IMR-90 (cell line): ENCODE data around the gene CLDN14. TPM values are rescaled to one million over a fixed set of nuclear protein-coding genes. Genes with fewer than 3 reads are reported as not detected.

Experiments used
- ATAC-seq: fragments of 200-7000 bp; cut with Tn5 transposase; 2 replicates; pipeline ENCODE4 v1.9.1; 2020; ENCODE audit warnings: low read depth, mild to moderate bottlenecking, moderate library complexity
- BruUV-seq: library from RNA; stranded (reverse); fragments of 400-500 nt; replicated peaks from 2 replicates; lab custom pipeline; 2021; lab: Mats Ljungman, UMichigan
- CTCF ChIA-PET: fragments of 300-600 bp; formaldehyde crosslinking; extraction: SDS; loops from one replicate; lab custom pipeline; 2021; ENCODE audit warnings: antibody characterized with exemption; lab: Yijun Ruan, JAX
- POLR2A ChIA-PET: fragments of 300-600 bp; sonication (Branson Sonifier 250); formaldehyde crosslinking; loops from one replicate; lab custom pipeline; 2022; ENCODE audit warnings: antibody characterized with exemption; ENCODE audit not compliant: unreplicated experiment; lab: Charles Lee
- DNase-seq: peaks from one replicate; pipeline ENCODE4 v3.0.0; 2013
- H2AFZ ChIP-seq: replicated peaks from 2 replicates; pipeline ENCODE3; 2013; ENCODE audit warnings: low read length, mild to moderate bottlenecking; ENCODE audit not compliant: poor library complexity
- H2AK5ac ChIP-seq: 2 replicates; pipeline ENCODE4 v1.6.1; 2013; ENCODE audit warnings: low read depth, low read length, inconsistent platforms
- H2AK9ac ChIP-seq: replicated peaks from 2 replicates; pipeline ENCODE3; 2013; ENCODE audit warnings: mild to moderate bottlenecking, low read depth, low read length, moderate library complexity; ENCODE audit not compliant: poor library complexity
- H2BK120ac ChIP-seq: 2 replicates; pipeline ENCODE4 v1.6.1; 2013; ENCODE audit warnings: low read depth, low read length, inconsistent platforms
- H2BK15ac ChIP-seq: 3 replicates; pipeline ENCODE4 v1.6.1; 2013; ENCODE audit warnings: low read depth, low read length, inconsistent platforms
- H2BK20ac ChIP-seq: 2 replicates; pipeline ENCODE4 v1.6.1; 2013; ENCODE audit warnings: low read depth, mild to moderate bottlenecking, inconsistent platforms, low read length, moderate library complexity
- H2BK5ac ChIP-seq: 2 replicates; pipeline ENCODE4 v1.6.1; 2013; ENCODE audit warnings: mild to moderate bottlenecking, low read depth, low read length, inconsistent platforms; ENCODE audit not compliant: poor library complexity, severe bottlenecking
- H3K14ac ChIP-seq: replicated peaks from 2 replicates; pipeline ENCODE4 v1.6.1; 2013; ENCODE audit warnings: low read depth, low read length, inconsistent platforms
- H3K18ac ChIP-seq: 2 replicates; pipeline ENCODE4 v1.6.1; 2013; ENCODE audit warnings: low read depth, low read length, control low read depth
- H3K23ac ChIP-seq: 2 replicates; pipeline ENCODE4 v1.6.1; 2013; ENCODE audit warnings: low read depth, low read length, inconsistent platforms
- H3K27ac ChIP-seq: 2 replicates; pipeline ENCODE4 v1.5.1; 2013; ENCODE audit warnings: mild to moderate bottlenecking, control low read depth, low read length; ENCODE audit not compliant: insufficient read depth
- H3K27me3 ChIP-seq: 2 replicates; pipeline ENCODE4 v1.6.1; 2013; ENCODE audit warnings: low read length; ENCODE audit not compliant: control insufficient read depth, insufficient read depth
- H3K36me3 ChIP-seq: 2 replicates; pipeline ENCODE4 v1.6.1; 2013; ENCODE audit warnings: low read length, mixed read lengths; ENCODE audit not compliant: control insufficient read depth, insufficient read depth
- H3K4ac ChIP-seq: 2 replicates; pipeline ENCODE4 v1.6.1; 2013; ENCODE audit warnings: low read depth, low read length, inconsistent platforms
- H3K4me1 ChIP-seq: 2 replicates; pipeline ENCODE4 v1.6.1; 2013; ENCODE audit warnings: low read length, mixed read lengths; ENCODE audit not compliant: control insufficient read depth, insufficient read depth
- H3K4me2 ChIP-seq: 2 replicates; pipeline ENCODE4 v1.6.1; 2013; ENCODE audit warnings: low read depth, mild to moderate bottlenecking, control low read depth, low read length, moderate library complexity
- H3K4me3 ChIP-seq: 2 replicates; pipeline ENCODE4 v1.5.1; 2013; ENCODE audit warnings: low read depth, mild to moderate bottlenecking, control low read depth, low read length, moderate library complexity; ENCODE audit not compliant: insufficient read depth
- H3K56ac ChIP-seq: 2 replicates; pipeline ENCODE4 v1.6.1; 2013; ENCODE audit warnings: low read length, inconsistent platforms; ENCODE audit not compliant: insufficient read depth; ENCODE audit errors: extremely low read depth
- H3K79me1 ChIP-seq, 2 experiments: 2 replicates each; pipeline ENCODE4 v1.6.1; 2013; ENCODE audit warnings: low read length in 2 of 2, inconsistent platforms in 1 of 2, low read depth in 1 of 2
- H3K9ac ChIP-seq: 2 replicates; pipeline ENCODE4 v1.6.1; 2013; ENCODE audit warnings: low read depth, low read length, control low read depth
- H3K9me1 ChIP-seq: 2 replicates; pipeline ENCODE4 v1.6.1; 2013; ENCODE audit warnings: low read length, inconsistent platforms; ENCODE audit not compliant: insufficient read depth
- H3K9me3 ChIP-seq: 2 replicates; pipeline ENCODE4 v1.6.1; 2013; ENCODE audit warnings: low read length; ENCODE audit not compliant: control insufficient read depth, insufficient read depth
- H4K20me1 ChIP-seq: 2 replicates; pipeline ENCODE4 v1.6.1; 2013; ENCODE audit warnings: low read length, inconsistent platforms; ENCODE audit not compliant: insufficient read depth
- H4K5ac ChIP-seq: 2 replicates; pipeline ENCODE4 v1.6.1; 2013; ENCODE audit warnings: mild to moderate bottlenecking, low read depth, low read length, control low read depth
- H4K8ac ChIP-seq, 2 experiments: 2 replicates each; pipeline ENCODE4 v1.6.1; 2013; ENCODE audit warnings: low read depth in 2 of 2, low read length in 2 of 2, control low read depth in 1 of 2, inconsistent platforms in 1 of 2
- H4K91ac ChIP-seq: 2 replicates; pipeline ENCODE4 v1.6.1; 2013; ENCODE audit warnings: low read depth, low read length, inconsistent platforms; ENCODE audit not compliant: insufficient read depth
- BHLHE40 ChIP-seq: fragments of 150-350 bp; IDR thresholded peaks from 2 replicates; pipeline ENCODE4 v1.6.1; 2016; ENCODE audit warnings: mild to moderate bottlenecking, low read depth, low read length
- CEBPB ChIP-seq: IDR thresholded peaks from 2 replicates; pipeline ENCODE4 v1.6.1; 2012; ENCODE audit warnings: low read depth, low read length, improper control_type of control experiment
- CHD1 ChIP-seq: IDR thresholded peaks from 2 replicates; pipeline ENCODE4 v1.6.1; 2012; ENCODE audit warnings: low read depth, low read length, improper control_type of control experiment
- CTCF ChIP-seq: conservative IDR thresholded peaks from 2 replicates; pipeline ENCODE4 v1.5.1; 2012; ENCODE audit warnings: mild to moderate bottlenecking, low read depth, low read length, improper control_type of control experiment
- ELK1 ChIP-seq: fragments of 150-350 bp; IDR thresholded peaks from 2 replicates; pipeline ENCODE4 v1.6.1; 2016; ENCODE audit warnings: low read depth, mild to moderate bottlenecking, low read length, moderate library complexity, borderline replicate concordance
- FOS ChIP-seq: fragments of 150-350 bp; IDR thresholded peaks from 2 replicates; pipeline ENCODE4 v1.6.1; 2016; ENCODE audit warnings: low read depth, low read length
- MAFK ChIP-seq: IDR thresholded peaks from 2 replicates; pipeline ENCODE4 v1.6.1; 2012; ENCODE audit warnings: low read depth, low read length, improper control_type of control experiment
- MAZ ChIP-seq: IDR thresholded peaks from 2 replicates; pipeline ENCODE4 v1.6.1; 2012; ENCODE audit warnings: low read depth, mild to moderate bottlenecking, low read length, improper control_type of control experiment, moderate library complexity, borderline replicate concordance
- MXI1 ChIP-seq: IDR thresholded peaks from 2 replicates; pipeline ENCODE4 v1.6.1; 2012; ENCODE audit warnings: low read depth, mild to moderate bottlenecking, low read length, moderate library complexity, borderline replicate concordance
- NFE2L2 ChIP-seq: fragments of 150-350 bp; IDR thresholded peaks from 2 replicates; pipeline ENCODE4 v1.6.1; 2016; ENCODE audit warnings: low read depth, mild to moderate bottlenecking, low read length
- POLR2A ChIP-seq: IDR thresholded peaks from 2 replicates; pipeline ENCODE4 v1.6.1; 2012; ENCODE audit warnings: mild to moderate bottlenecking, low read depth, low read length
- RAD21 ChIP-seq: IDR thresholded peaks from 2 replicates; pipeline ENCODE4 v1.6.1; 2012; ENCODE audit warnings: low read length, improper control_type of control experiment
- RCOR1 ChIP-seq: IDR thresholded peaks from 2 replicates; pipeline ENCODE4 v1.6.1; 2012; ENCODE audit warnings: mild to moderate bottlenecking, low read length, improper control_type of control experiment; ENCODE audit not compliant: insufficient replicate concordance
- RFX5 ChIP-seq: IDR thresholded peaks from 2 replicates; pipeline ENCODE4 v1.8.0; 2012; ENCODE audit warnings: low read depth, mild to moderate bottlenecking, low read length, moderate library complexity
- SMC3 ChIP-seq: fragments of 150-350 bp; IDR thresholded peaks from 2 replicates; pipeline ENCODE4 v1.6.1; 2016; ENCODE audit warnings: low read depth, mild to moderate bottlenecking, antibody characterized with exemption, low read length, moderate library complexity
- USF2 ChIP-seq: fragments of 150-350 bp; IDR thresholded peaks from 2 replicates; pipeline ENCODE4 v1.6.1; 2017; ENCODE audit warnings: mild to moderate bottlenecking, antibody characterized with exemption, low read length, low read depth
- WGBS, 2 experiments: methylation state at CpG; one replicate each; pipeline versions ENCODE4 v1.1.5 to v1.1.7; 2013; ENCODE audit warnings: missing lambda C conversion rate in 2 of 2; ENCODE audit not compliant: insufficient read length in 1 of 2; ENCODE audit errors: extremely low coverage in 2 of 2; 5-methylcytosine and 5-hydroxymethylcytosine counted together
- dilution Hi-C: fragments of 300-500 bp; cut with HindIII; formaldehyde crosslinking; loops from one replicate; pipeline ENCODE4 v1.14.3; 2018; ENCODE audit warnings: low sequenced_read_pairs; ENCODE audit not compliant: unreplicated experiment
- in situ Hi-C: fragments of 300-500 bp; cut with MboI; formaldehyde crosslinking; loops from 3 replicates; pipeline ENCODE4 v1.14.3; 2019; ENCODE audit warnings: low sequenced_read_pairs, inconsistent platforms, mixed read lengths
- intact Hi-C: fragments of 100-400 bp; cut with micrococcal nuclease; formaldehyde crosslinking; loops from 2 replicates; pipeline ENCODE4 v1.10.0; 2022
- polyA plus RNA-seq, 3 experiments: library from polyadenylated mRNA; depleted of rRNA; stranded (reverse); fragments of >200 nt; gene quantifications; 2 replicates each; pipeline ENCODE4 v1.2.3, GENCODE V29; 2012; ENCODE audit warnings: low replicate concordance in 1 of 3
- total RNA-seq: library from RNA; depleted of rRNA; stranded (reverse); fragments of >200 nt; gene quantifications from 2 replicates; pipeline ENCODE4 v1.2.3, GENCODE V29; 2012

CLDN14 gene
- total and polyA plus RNA-seq, 2 of the 4 experiments (the other 2 are of a cell fraction) = not detected

- Histone ChIP-seq H3K9me3 (peaks cover 6% of the 10 kb centered on the region), H3K4me1 (no peaks in the 10 kb centered on the region), H2BK15ac (no peak overlapping the region), H3K14ac (no peak overlapping the region), H2AFZ (no peak overlapping the region), H3K4ac (no peak overlapping the region), H2BK5ac (no peak overlapping the region), H3K23ac (no peak overlapping the region), H3K4me3 (no peak overlapping the region), H2AK5ac (no peak overlapping the region), H4K91ac (no peak overlapping the region), H2BK20ac (no peak overlapping the region), H2AK9ac (no peak overlapping the region), H4K8ac (no peak overlapping the region), H4K20me1 (no peaks in the 10 kb centered on the region), H2BK120ac (no peak overlapping the region), H3K79me1 (no peaks in the 10 kb centered on the region), H3K27me3 (peaks cover 51% of the 10 kb centered on the region), H3K56ac (no peak overlapping the region), H3K9me1 (no peaks in the 10 kb centered on the region), H3K27ac (no peak overlapping the region), H3K9ac (no peak overlapping the region), H3K36me3 (no peaks in the 10 kb centered on the region), H4K5ac (no peak overlapping the region), H3K18ac (no peak overlapping the region), H3K4me2 (no peak overlapping the region)
- DNase-seq (no peak), ATAC-seq (no peak)
- in situ Hi-C loops (no loop called here), dilution Hi-C loops (no loop called here), intact Hi-C loops (no loop called here)
- POLR2A ChIA-PET = no interaction called here
- no TSS peak for BruUV-seq
- WGBS, 2 experiments = 20% methylated on average over 1 of the region's 3 CpGs; no CpG with 5 or more reads in 1 of the 2 experiments
- CTCF ChIA-PET = no interaction called here
- no peak for TF ChIP-seq MAFK
- TF ChIP-seq SMC3 = no peak
- TF ChIP-seq FOS = no peak
- TF ChIP-seq USF2 = no peak
- TF ChIP-seq RCOR1 = no peak
- no peak for TF ChIP-seq RFX5
- no peak for TF ChIP-seq ELK1
- TF ChIP-seq BHLHE40 = no peak
- TF ChIP-seq NFE2L2 = no peak
- TF ChIP-seq RAD21 = no peak
- no peak for TF ChIP-seq MAZ
- no peak for TF ChIP-seq CEBPB
- TF ChIP-seq CHD1 = no peak
- no peak for TF ChIP-seq MXI1
- no peak for TF ChIP-seq CTCF
- no peak for TF ChIP-seq POLR2A
These were observed 36.4 kb upstream of the CLDN14 start for GRCh38 chr21:36516281-36516680.
